Measurements from ENCODE around the gene LGALS4.
"Not testable (repeated sequence)": the region's sequence is repeated elsewhere in the genome, so short reads cannot be mapped to it uniquely, and the experiment has no call there.

The LGALS4 gene

DNA sequence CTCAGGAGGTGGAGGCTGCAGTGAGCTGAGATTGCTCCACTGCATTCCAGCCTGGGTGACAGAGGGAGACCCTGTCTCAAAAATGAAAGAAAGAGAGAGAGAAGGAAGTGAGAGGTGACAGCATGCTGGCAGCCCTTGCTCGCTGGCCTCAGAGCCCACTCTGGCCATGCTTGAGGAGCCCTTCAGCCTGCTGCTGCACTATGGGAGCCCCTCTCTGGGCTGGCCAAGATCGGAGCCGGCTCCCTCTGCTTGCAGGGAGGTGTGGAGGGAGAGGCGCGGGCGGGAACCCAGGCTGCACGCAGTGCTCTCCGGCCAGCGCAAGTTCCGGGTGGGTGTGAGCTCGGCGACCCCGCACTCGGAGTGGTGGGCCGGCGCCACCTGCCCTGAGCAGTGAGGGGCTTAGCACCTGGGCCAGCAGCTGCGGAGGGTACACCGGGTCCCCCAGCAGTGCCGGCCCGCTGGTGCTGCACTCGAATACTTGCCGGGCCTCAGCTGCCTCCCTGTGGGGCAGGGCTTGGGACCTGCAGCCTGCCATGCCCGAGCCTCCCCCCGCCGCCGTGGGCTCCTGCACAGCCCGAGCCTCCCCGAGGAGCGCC lies 8.6 kb upstream of the LGALS4 start:
- DNase-seq = not testable (repeated sequence)

DNA sequence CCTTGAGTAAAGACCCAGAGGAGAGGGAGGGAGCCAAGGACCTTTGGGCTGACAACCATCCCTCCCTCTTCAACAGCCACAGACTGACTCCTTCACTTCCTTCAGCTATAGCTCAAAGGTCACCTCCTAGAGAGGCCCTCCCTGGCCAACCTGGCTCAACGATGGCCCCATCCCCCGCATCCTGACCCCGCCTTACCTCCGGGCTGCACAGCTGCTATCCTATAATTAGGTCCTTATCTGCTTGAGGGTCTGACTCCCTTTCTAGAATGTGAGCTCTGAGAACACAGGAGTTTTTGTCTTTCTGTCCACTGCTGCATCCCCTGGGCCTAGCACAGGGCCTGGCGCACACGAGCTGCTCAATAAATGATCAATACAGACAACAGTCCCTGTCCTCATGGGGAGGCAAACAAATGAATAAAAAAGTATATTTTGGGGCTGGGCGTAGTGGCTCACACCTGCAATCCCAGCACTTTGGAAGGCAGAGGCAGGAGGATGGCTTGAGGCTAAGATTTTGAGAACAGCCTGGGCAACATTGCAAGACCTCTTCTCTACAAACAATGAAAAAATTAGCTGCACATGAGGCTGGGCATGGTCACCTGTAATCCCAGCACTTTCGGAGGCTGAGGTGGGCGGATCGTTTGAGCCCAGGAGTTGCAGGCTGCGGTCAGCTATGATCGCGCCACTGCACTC lies 6.6 kb upstream of the LGALS4 start:
- no peak for DNase-seq

DNA sequence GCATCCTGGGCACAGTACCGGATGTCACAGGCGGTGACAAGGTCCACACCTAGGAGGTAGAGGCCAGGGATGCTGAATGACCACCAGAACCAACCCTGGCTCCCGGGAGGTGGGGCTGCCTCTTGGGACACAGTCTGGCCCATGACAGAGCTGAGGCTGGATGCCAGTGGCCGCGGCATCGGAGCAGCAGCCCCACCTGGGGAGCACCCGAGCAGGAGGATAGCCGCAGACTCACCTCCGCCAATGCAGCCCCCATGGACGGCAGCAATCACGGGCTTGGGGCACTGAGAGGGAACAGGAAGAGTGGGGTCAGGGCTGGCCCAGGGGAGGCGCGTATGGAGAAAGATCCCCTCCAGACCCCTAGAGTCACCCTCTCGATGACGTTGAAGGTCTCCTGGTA lies 4.3 kb upstream of the LGALS4 start:
- no peak for DNase-seq

DNA sequence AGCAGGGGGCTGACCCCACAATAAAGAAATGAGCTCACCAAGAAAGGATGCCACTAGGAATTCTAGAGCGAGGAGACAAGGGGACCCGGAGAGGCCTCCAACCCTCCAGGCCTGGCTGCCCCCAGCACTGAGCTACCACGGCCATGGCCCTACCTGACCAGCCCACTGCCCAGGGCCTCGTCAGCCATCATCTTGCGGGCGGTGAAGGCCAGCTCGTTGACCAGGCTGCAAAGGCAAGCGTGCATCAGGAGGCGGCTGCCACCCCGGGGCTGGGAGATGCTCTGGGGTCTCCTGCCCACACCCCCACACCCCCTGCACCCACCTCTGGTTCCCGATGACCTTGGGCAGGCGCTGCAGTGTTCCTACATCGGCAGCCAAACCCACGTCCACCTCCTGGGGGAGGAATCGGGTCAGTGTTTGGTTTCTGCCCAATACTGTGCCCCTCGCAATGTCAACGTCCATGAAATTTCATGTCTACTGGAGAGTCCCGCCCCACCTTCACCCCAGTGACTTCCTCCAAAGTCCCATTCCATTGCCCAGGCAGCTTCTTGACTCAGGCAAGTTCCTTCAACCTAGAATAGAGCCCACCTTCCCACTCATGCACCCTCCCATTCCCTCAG lies 3.5 kb upstream of the LGALS4 start:
- no peak for DNase-seq

DNA sequence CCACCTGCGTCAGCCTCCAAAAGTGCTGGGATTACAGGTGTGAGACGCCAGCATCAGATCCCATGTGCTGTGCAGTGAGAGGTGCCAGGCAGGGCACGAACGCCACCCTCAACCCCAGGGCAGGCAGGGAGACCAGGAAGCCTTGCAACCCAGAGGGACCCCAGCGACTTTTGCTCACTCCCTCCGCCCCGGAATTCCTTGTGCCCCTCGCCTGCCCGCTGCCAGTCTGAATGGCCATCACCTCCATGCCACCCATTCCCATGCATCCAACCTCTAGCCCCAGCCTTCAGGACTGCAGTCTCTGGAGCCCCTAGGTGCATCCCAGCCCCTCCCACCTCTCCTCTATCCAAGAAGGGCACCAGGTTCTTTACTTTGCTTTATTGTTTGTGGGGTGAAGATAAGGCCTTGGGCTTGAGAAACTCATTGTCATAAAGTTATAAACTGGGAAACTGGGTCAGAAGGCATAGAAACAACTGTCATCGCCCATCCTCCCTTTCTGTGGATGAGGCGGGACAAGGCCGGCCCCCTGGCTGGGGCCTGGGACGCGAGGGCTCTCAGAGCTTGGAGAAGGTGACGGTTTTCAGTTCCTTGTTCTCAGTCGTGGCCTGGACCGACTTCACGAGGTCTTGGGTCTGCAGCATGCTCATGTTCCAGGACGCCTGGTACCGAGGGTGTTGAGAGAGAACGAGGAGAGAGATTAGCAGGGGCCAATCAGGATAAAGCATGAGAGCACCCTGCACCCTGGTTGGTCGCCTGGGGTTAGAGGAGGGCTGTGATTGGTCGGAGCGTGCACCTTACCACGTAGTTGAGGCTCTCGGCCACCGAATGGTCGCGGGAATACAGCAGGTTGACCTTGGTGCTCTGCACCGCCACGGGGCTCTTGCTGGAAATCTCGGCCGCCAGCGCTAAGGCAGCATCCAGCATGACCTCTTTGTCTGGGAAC lies 2.6 kb upstream of the LGALS4 start:
- no peak for DNase-seq

DNA sequence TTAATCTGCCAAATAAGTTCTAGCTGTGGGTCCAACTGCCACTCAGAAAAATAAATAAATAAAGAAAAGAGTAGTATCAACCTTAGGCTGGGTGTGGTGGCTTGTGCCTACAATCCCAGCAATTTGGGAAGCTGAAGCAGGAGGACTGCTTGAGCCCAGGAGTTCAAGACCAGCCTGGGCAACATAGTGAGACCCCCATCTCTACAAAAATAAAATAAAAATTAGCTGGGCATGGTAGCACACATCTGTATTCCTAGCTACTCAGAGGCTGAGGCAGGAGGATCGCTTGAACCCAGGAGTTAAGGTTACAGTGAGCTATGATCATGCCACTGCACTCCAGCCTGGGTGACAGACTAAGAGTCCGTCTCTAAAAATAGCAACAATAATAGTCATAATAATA lies 1.2 kb upstream of the LGALS4 start:
- DNase-seq = not testable (repeated sequence)

DNA sequence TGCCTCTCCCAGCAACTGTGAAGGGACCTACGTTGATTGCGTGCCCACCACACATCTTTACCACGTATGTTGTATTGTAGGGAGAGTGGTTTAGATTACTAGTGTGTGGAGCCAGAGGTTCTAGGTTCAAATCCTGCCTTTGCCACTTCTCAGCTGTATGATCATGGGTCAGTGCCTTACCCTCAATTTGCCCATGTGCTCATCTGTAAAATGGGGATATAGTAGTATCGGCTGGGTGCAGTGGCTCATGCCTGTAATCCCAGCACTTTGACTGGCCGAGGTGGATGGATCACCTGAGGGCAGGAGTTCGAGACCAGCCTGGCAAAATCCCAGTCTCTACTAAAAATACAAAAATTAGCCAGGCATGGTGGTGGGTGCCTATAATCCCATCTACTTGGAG lies 578 bp upstream of the LGALS4 start:
- no peak for DNase-seq

DNA sequence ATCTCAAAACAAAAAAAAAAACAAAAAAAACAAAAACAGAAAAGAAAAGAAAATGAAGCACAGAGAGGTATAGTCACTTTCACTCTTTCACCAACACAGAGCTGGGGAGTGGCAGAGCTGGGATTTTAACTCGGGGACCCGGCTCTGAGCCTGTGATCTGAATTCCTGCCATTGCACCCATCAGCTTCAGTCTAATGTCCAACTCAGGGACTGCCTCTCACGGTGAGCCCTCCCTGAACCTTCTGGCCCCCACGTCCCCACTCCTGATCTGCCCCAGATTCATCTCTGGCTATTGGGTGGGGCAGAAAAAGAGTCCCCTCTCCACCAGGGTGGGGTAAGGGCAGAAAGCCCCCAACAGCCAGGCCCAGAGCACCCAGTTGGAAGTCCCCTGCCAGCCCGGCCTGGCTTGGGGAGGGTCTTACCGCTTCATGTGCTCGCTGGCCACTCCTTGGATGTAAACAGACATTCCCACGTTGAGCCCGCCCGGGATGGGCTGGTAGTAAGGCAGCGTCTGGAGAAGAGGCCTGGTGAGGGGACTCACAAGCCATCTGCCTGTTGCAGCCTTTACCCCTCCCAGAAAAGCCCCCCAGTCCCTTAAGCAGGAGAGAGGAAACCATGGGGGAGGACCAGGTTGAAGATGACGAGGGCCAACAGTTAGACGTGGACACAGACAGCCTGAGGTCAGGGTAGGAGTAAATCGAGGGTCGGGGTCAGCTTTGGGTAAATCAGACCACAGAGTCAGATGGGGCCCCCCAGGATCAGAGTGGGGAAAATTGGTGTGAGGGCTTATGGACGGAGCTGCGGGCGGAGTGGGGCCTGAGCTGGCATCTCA lies 520 bp downstream of the LGALS4 start:
- DNase-seq = no peak

DNA sequence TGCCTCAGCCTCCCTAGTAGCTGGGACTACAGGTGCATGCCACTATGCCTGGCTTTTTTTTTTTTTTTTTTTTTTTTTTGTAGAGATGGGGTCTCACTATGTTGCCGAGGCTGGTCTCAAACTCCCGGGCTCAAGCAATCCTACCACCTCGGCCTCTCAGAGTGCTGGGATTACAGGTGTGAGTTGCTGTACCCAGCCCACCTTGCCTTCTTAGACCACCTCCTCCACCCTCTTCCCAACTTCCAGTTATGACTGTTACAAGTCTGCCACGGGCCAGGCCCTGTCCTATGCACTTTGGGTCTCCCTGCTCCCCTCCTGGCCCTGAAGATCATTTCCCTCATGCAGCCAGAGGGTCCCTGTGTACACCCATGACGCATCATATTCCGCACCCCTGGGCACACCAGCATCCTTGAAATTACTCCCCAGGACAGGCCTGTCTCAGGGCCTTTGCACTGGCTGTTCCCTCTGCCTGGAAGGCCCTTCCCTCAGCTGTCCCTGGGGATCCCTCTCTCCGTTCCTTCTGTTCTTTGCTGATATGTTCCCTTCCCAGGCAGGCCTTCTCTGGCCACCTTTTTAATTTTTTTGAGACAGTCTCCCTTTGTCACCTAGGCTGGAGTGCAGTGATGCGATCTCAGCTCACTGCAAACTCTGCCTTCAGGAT lies 3.0 kb downstream of the LGALS4 start:
- no peak for DNase-seq

DNA sequence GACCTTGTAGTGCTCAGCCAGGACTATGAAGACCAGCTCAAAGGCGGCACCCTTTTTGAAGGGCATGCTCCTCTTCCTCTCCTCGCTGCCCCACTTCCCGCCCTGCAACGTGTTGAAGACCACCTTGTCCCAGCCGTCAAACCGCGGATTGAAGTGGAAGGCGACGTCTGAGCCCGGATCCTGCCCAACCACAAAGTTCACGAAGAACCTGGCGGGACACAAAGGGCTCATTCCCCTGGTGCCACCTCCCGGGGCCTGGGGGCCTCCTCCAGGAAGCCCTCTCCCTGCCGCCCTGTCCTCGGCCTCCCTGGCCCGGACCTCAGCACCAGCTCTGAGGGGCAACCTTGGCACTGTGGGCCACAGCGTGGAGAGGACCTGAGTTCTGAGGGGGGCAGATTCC lies 4.0 kb downstream of the LGALS4 start:
- no peak for DNase-seq

DNA sequence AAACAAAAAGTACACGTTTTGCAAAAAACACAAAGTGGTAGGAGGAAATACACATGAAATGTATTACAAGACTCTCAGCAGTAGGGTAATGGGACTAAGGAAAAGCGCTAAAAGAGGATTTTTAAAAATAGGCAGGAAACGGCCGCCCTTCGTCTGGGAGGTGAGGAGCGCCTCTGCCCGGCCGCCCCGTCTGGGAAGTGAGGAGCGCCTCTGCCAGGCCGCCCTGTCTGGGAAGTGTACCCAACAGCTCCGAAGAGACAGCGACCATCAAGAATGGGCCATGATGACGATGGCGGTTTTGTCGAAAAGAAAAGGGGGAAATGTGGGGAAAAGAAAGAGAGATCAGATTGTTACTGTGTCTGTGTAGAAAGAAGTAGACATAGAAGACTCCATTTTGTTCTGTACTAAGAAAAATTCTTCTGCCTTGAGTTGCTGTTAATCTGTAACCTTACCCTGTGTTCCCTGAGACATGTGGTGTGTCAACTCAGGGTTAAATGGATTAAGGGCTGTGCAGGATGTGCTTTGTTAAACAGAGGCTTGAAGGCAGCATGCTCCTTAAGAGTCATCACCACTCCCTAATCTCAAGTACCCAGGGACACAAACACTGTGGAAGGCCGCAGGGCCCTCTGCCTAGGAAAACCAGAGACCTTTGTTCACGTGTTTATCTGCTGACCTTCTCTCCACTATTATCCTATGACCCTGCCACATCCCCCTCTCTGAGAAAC lies 5.2 kb downstream of the LGALS4 start:
- DNase-seq = not testable (repeated sequence)

DNA sequence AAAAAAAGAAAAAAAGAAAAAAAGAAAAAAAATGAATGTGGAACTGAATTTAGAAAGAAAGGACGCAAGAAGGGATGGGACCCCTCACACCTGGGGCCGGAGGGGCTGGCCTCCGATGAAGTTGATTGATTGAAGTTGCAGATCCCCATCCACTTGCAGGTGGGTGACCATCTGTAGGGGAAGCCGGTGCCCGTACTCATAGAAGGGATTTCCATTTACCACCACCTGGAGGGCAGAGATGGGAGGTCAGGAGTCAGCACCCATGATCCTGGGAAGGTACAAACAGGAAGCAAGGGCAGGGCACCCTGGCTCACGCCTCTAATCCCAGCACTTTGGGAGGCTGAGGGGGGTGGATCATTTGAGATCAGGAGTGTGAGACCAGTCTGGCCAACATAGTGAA lies 6.4 kb downstream of the LGALS4 start:
- DNase-seq = no peak

DNA sequence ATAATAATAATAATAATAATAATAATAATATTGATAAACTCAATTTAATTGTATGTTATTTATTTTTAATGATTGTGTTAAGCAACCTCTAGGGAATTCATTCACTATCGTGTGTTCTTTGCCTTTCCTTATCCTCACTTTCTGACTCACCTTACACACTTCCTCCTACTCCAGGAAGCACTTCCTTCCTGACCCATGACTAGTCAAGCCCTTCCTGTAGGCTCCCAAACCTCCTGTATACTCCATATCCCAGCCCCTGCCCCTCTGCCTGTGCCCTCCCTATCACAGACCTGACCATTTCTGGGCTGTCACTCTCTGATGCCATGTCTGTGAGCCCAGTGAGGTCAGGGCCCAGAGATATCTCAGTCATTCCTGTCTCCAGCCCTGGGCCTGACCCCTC lies 7.6 kb downstream of the LGALS4 start:
- no peak for DNase-seq

DNA sequence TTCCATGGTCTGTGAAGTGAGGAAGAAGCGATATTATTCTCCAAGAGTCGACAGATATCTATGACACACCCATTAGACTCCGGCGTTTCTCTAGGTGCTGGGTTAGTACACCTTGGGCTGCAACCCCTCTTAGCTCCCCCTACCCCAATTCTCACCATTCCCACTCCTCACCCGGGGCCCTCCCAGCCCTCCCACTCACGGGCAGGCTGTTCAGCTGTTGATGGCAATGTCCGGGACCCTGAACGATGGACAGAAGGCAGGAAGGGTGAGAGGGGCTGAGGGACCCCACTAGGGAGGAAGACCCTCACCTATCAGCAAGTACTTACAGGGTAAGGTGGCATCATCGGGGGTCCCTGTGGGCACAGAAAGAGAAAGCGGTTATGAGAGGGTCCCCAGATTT lies 9.2 kb downstream of the LGALS4 start:
- no peak for DNase-seq

DNA sequence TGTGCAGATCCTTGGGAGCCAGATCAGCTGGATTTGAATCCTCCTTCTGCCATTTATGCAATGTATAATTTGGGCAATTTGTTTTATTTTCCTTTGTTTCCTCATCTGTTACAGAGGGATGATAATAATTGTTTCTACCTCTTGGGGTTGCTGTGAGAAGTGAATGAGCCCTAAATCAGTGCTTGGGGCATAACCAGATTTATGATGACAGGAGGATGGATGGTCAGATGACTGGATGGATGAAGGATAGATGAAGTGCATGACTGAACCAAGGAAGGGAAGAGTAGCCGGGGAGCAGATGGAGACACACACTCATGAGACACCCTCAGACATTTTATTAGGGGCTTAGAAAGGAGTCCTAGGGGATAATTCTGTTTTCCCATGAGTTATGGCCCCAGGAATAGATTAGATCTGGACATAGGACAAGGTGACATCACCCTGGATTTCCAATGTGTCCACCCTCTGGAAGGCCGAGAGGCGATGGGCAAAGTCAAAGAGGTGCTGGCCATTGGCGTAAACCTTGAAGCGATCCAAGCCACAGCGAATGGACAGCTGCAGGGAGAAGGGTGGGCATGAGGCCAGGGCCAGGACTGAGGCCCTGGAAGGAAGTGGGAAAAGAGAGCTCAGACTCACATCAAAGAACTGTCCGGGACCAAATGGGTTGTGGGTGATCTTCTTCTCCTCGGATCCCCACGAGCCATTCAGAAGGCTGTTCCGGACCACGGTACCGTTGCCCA lies 11.2 kb downstream of the LGALS4 start:
- DNase-seq = no peak

DNA sequence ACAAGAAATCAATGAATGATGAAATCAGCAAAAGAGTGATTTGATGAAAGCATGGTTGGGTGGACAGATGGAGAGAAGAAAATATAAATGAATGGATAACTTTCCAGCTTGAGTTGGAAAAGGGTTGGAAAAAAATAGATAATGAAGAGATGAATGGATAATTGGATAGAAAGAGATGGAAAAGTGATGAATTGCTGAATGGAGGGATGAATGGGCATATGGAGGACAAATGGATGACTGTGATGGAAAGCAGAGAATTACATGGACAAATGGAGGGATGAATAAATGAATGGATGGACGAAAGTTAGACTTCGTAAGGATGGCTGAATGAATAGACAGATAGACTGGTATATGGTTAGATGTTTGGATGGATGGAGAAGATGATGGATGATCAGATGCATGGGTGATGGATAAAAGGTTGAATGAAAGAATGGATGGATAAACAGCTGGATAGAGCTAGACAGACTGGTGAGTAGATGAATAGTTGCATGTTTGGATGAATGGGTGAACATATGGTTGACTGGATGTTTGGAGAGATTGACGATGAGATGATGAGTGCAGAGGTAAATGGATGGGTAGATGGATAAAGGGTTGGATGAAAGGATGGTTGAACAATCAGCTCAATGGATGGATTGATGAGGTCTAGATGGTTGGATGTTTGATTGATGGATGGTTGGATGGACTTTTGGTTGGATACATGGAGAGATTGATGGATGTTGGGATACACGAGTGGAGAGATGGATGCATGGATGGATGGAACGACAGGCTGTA lies 12.0 kb downstream of the LGALS4 start:
- no peak for DNase-seq

DNA sequence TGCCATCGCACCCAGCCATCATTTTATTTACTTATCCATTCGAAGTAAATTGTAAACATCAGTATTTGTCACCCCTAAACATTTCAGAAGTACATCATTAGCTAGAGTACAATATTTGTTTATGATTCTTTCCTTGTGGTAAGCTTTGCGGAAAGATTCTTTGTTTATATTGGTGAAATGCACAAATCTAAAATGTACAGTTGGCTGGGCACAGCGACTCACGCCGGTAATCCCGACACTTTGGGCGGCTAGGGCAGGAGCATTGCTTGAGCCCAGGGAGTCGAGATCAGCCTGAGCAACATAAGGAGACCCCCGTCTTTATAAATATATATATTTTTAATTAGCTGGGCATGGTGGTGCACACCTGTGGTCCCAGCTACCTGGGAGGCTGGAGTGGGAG lies 13.6 kb downstream of the LGALS4 start:
- no peak for DNase-seq

DNA sequence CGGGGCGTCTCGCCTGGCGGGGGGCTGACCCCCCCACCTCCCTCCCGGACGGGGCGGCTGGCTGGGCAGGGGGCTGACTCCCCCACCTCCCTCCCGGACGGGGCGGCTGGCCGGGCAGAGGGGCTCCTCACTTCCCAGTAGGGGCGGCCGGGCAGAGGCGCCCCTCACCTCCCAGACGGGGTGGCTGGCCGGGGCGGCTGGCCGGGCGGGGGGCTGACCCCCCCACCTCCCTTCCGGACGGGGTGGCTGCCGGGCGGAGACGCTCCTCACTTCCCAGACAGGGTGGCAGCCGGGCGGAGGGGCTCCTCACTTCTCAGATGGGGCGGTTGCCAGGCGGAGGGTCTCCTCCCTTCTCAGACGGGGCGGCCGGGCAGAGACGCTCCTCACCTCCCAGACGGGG lies 15.0 kb downstream of the LGALS4 start:
- not testable (repeated sequence) for DNase-seq

DNA sequence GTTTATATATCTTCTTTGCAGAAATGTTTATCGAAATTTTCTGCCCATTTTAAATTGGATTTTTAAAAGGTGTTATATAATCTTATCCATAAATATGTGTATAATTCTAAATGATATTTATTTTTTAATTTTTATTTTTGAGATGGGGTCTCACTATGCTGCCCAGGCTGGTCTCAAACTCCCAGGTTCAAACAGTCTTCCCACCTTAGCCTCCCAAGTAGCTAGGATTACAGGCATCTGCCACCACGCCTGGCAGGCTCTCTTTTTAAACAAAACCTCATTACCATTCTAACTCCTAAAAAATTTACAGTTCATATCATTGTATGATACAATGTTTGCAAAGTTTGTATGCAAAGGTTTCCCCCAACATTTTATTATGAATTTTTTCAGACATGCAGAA lies 16.6 kb downstream of the LGALS4 start:
- no peak for DNase-seq

DNA sequence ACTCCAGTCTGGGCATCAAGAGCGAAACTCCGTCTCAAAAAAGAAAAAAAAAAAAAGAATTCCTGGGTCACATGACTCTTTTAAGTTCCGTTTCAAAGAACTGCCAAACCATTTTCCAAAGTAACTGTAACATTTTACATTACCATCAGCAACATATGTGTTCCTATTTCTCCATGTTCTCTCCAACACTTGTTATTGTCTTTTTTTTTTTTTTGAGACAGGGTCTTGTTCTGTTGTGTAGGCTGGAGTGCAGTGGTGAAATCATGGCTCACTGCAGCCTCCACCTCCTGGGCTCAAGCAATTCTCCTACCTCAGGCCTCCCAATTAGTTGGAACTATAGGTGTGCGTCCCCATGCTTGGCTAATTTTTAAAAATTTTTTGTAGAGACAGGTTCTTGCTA lies 17.2 kb downstream of the LGALS4 start:
- DNase-seq = no peak

All from NCI-H446 treated with DMSO at 0.1 percent for 48 hours (cell line).